ENCODE measurements around the gene TMEM106C.

DNA sequence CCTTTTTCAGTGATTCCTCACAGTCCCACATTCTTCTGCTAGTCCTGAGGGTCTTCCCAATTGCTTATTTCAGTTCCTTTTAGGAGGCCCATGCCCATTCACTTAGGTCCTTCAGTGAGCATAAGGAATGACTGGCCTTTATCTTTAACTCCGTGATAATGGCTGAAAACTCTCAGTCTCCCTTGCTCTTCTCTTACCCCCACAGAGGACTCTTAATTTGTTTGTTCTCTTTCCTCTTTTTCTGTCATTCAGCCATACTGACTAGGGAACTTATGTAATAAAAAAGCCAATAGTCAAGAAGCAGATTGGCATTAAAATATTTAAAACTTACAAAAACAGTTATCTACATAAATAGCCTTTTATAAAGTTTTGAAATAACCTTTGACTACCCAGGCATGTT, 41.5 kb upstream of the TMEM106C start:
- no peak for TF ChIP-seq EZH2 (IDR thresholded peaks at IDR 0.05; ENCODE audit: low read length)
- TF ChIP-seq, protein P1, sequence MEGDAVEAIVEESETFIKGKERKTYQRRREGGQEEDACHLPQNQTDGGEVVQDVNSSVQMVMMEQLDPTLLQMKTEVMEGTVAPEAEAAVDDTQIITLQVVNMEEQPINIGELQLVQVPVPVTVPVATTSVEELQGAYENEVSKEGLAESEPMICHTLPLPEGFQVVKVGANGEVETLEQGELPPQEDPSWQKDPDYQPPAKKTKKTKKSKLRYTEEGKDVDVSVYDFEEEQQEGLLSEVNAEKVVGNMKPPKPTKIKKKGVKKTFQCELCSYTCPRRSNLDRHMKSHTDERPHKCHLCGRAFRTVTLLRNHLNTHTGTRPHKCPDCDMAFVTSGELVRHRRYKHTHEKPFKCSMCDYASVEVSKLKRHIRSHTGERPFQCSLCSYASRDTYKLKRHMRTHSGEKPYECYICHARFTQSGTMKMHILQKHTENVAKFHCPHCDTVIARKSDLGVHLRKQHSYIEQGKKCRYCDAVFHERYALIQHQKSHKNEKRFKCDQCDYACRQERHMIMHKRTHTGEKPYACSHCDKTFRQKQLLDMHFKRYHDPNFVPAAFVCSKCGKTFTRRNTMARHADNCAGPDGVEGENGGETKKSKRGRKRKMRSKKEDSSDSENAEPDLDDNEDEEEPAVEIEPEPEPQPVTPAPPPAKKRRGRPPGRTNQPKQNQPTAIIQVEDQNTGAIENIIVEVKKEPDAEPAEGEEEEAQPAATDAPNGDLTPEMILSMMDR (optimal IDR thresholded peaks at IDR 0.05 in 1 of 3, IDR thresholded peaks at IDR 0.05 in 1 of 3, conservative IDR thresholded peaks at IDR 0.05 in 1 of 3; ENCODE audit: extremely low read depth in 1 of 3, insufficient read depth in 2 of 3, low read length in 3 of 3) = no peak

Data from keratinocyte (primary cell).